Keratinocyte (primary cell): ENCODE results near the gene TMEM208. TPM values are rescaled to one million over a fixed set of nuclear protein-coding genes. Genes with fewer than 3 reads are reported as not detected.

Experiments used
- DNase-seq: peaks from one replicate; pipeline ENCODE4 v3.0.0-alpha.2; 2011; ENCODE audit warnings: low read depth, missing footprints, low spot score
- FAIRE-seq: peaks from 2 replicates; lab custom pipeline; 2011; peaks lifted over from hg19 to GRCh38; lab: Jason Lieb, UNC
- H2AFZ ChIP-seq: 2 replicates; pipeline ENCODE4 v1.6.0; 2012; ENCODE audit warnings: low read length, control low read depth, inconsistent platforms; ENCODE audit not compliant: control insufficient read depth
- H3K27ac ChIP-seq: 2 replicates; pipeline ENCODE4 v1.5.1; 2011; ENCODE audit warnings: low read length; ENCODE audit not compliant: control insufficient read depth, insufficient read depth
- H3K27me3 ChIP-seq: 3 replicates; pipeline ENCODE4 v1.6.0; 2011; ENCODE audit warnings: low read length; ENCODE audit not compliant: control insufficient read depth, insufficient read depth; ENCODE audit errors: extremely low read depth
- H3K36me3 ChIP-seq, 2 experiments: 2 replicates in 1 of 2; 3 replicates in 1 of 2; pipeline ENCODE4 v1.5.1; 2011; ENCODE audit warnings: low read length in 2 of 2, mild to moderate bottlenecking in 1 of 2; ENCODE audit not compliant: control insufficient read depth in 2 of 2, insufficient read depth in 2 of 2; ENCODE audit errors: extremely low read depth in 1 of 2
- H3K4me1 ChIP-seq: 3 replicates; pipeline ENCODE4 v1.5.1; 2011; ENCODE audit warnings: low read length; ENCODE audit not compliant: control insufficient read depth, insufficient read depth; ENCODE audit errors: extremely low read depth
- H3K4me2 ChIP-seq: 3 replicates; pipeline ENCODE4 v1.6.0; 2011; ENCODE audit warnings: low read depth, low read length; ENCODE audit not compliant: control insufficient read depth, insufficient read depth; ENCODE audit errors: extremely low read depth
- H3K4me3 ChIP-seq, 3 experiments: fragments of 200-600 bp in 1 of 3; sonication (generic) in 1 of 3; 2 replicates in 2 of 3; 3 replicates in 1 of 3; pipeline ENCODE4 v1.5.1; 2011 to 2016; ENCODE audit warnings: low read length in 3 of 3, mild to moderate bottlenecking in 3 of 3, control low read depth in 2 of 3, inconsistent platforms in 1 of 3, low read depth in 1 of 3, mixed read lengths in 1 of 3, mixed run types in 1 of 3, moderate library complexity in 1 of 3; ENCODE audit not compliant: control insufficient read depth in 2 of 3, insufficient read depth in 2 of 3; ENCODE audit errors: extremely low read depth in 1 of 3
- H3K79me2 ChIP-seq: 2 replicates; pipeline ENCODE4 v1.6.0; 2012; ENCODE audit warnings: low read length; ENCODE audit not compliant: control insufficient read depth, insufficient read depth
- H3K9ac ChIP-seq: 3 replicates; pipeline ENCODE4 v1.6.0; 2011; ENCODE audit warnings: low read length; ENCODE audit not compliant: control insufficient read depth, insufficient read depth; ENCODE audit errors: extremely low read depth
- H3K9me1 ChIP-seq: 3 replicates; pipeline ENCODE4 v1.6.0; 2011; ENCODE audit warnings: low read length; ENCODE audit not compliant: control insufficient read depth, insufficient read depth; ENCODE audit errors: extremely low read depth
- H3K9me3 ChIP-seq: 2 replicates; pipeline ENCODE4 v1.5.1; 2012; ENCODE audit warnings: low read depth, low read length; ENCODE audit not compliant: control insufficient read depth
- H4K20me1 ChIP-seq: 3 replicates; pipeline ENCODE4 v1.6.0; 2011; ENCODE audit warnings: low read length; ENCODE audit not compliant: control insufficient read depth, insufficient read depth; ENCODE audit errors: extremely low read depth
- EZH2 ChIP-seq: IDR thresholded peaks from one replicate; pipeline ENCODE4 v1.6.1; 2012; ENCODE audit warnings: inconsistent platforms, mild to moderate bottlenecking, low read length, moderate library complexity
- dilution Hi-C: fragments of 300-500 bp; cut with MboI; formaldehyde crosslinking; loops from one replicate; pipeline ENCODE4 v1.7.0; 2020; ENCODE audit warnings: low sequenced_read_pairs; ENCODE audit not compliant: extremely low pct_ligation_motif_present
- polyA plus RNA-seq, 5 experiments: library from polyadenylated mRNA; depleted of rRNA in 3 of 5; stranded (reverse) in 3 of 5; stranded (forward) in 1 of 5; unstranded in 1 of 5; fragments of >200 nt; gene quantifications; 1 replicate in 1 of 5; 2 replicates in 3 of 5; 3 replicates in 1 of 5; pipeline versions ENCODE4 v1.2.1 to v1.2.3, GENCODE V29; 2011 to 2012; ENCODE audit warnings: missing spikeins in 2 of 5, low read depth in 1 of 5, low replicate concordance in 1 of 5
- TF ChIP-seq, protein P1 (sequence below), 3 experiments: IDR thresholded peaks in 1 of 3; conservative IDR thresholded peaks in 1 of 3; optimal IDR thresholded peaks in 1 of 3; 2 replicates in 2 of 3; 3 replicates in 1 of 3; pipeline versions ENCODE3 to v1.5.1; 2011; ENCODE audit warnings: low read length in 3 of 3, mild to moderate bottlenecking in 3 of 3, moderate library complexity in 2 of 3, control low read depth in 1 of 3, inconsistent platforms in 1 of 3; ENCODE audit not compliant: insufficient read depth in 2 of 3; ENCODE audit errors: extremely low read depth in 1 of 3

TMEM208 gene
- polyA plus RNA-seq, 1 donor (not counting 4 experiments of a cell fraction or from before 2014, with no cell fraction given): 44.9 TPM

DNA sequence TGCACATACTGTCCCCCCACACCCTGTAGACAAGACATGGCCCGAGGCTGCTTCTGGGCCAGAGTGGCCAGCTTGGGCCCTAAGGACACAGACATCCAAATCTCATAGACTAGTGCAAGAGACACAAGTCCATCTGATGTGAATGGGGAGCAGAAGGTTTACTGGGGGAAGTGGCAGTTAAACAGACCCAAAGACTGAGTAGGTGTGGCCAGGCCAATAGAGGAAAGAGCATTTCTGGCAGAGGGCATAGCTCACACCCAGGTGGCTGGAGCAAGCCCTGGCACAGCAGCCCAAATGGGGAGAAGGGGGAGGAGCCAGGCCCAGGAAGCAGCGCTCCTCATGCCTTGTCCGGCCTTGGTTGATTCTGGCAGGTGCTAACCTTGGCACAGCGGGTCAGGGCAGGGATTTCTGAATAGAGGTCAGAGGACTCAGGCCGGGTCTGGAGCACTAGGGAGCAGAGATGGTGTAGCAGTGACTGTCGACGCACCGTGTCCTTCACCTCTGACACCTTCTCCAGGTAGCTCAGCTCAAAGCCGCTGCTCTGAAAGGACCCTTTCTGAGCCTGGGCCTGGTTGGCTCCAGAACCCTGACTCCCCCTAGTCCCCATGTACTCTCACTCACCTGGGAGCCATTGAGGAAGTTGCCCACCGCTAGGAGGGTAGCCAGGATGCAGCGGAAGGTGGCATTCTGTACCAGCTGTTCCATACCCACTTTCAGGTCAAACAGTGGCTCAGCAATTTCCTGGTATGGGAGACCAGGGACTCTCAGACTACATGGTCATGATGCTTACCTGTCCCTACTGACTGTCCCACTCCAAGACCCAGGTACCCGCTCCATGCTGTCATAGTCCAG lies 4.1 kb downstream of the TMEM208 start:
- Histone ChIP-seq H3K79me2 (peaks cover 22% of the 10 kb centered on the region), H3K9ac (no peak overlapping the region), H2AFZ (no peak overlapping the region), H3K4me1 (peaks cover 22% of the 10 kb centered on the region), H3K27ac (no peak overlapping the region), H4K20me1 (no peaks in the 10 kb centered on the region), H3K4me3 (no peak overlapping the region), H3K9me3 (no peaks in the 10 kb centered on the region), H3K36me3 (peaks cover 34 to 46% of the 10 kb centered on the region in 2 experiments), H3K9me1 (no peaks in the 10 kb centered on the region), H3K27me3 (no peaks in the 10 kb centered on the region), H3K4me2 (no peak overlapping the region)
- dilution Hi-C loops: no loop called here
- DNase-seq: no peak
- no peak for FAIRE-seq
- no peak for TF ChIP-seq EZH2
- TF ChIP-seq, protein P1, sequence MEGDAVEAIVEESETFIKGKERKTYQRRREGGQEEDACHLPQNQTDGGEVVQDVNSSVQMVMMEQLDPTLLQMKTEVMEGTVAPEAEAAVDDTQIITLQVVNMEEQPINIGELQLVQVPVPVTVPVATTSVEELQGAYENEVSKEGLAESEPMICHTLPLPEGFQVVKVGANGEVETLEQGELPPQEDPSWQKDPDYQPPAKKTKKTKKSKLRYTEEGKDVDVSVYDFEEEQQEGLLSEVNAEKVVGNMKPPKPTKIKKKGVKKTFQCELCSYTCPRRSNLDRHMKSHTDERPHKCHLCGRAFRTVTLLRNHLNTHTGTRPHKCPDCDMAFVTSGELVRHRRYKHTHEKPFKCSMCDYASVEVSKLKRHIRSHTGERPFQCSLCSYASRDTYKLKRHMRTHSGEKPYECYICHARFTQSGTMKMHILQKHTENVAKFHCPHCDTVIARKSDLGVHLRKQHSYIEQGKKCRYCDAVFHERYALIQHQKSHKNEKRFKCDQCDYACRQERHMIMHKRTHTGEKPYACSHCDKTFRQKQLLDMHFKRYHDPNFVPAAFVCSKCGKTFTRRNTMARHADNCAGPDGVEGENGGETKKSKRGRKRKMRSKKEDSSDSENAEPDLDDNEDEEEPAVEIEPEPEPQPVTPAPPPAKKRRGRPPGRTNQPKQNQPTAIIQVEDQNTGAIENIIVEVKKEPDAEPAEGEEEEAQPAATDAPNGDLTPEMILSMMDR (optimal IDR thresholded peaks at IDR 0.05 in 1 of 3, IDR thresholded peaks at IDR 0.05 in 1 of 3, conservative IDR thresholded peaks at IDR 0.05 in 1 of 3; ENCODE audit: extremely low read depth in 1 of 3, insufficient read depth in 2 of 3, low read length in 3 of 3): no peak

DNA sequence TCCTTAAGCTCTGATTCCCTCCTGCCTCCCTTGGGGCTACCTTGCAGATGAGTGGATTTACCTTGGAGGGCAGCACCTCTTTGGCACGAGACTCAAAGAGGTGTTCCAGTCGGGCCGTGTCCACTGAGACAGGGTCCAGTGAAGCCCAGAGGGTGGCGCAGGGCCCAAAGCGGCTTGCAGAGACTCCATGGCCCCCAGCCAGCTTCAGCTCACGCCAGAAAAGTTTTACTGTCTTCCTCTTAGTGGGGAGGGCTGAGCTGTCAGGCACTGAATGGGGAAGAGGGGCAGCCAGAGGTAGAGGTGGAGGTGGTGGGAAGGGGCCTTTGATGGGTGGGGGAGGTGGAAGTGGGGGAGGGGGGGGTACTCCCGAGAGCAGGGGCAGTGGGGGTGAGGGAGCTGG lies 6.7 kb downstream of the TMEM208 start:
- DNase-seq: no peak
- H3K4me2 ChIP-seq: no peak overlapping the region
- peaks cover 5% of the 10 kb centered on the region for H3K79me2 ChIP-seq
- no peaks in the 10 kb centered on the region for H3K9me1 ChIP-seq
- H4K20me1 ChIP-seq: no peaks in the 10 kb centered on the region
- H3K27me3 ChIP-seq: no peaks in the 10 kb centered on the region
- H2AFZ ChIP-seq: no peak overlapping the region
- no peak overlapping the region for H3K9ac ChIP-seq
- no peaks in the 10 kb centered on the region for H3K9me3 ChIP-seq
- TF ChIP-seq, protein P1 (optimal IDR thresholded peaks at IDR 0.05 in 1 of 3, IDR thresholded peaks at IDR 0.05 in 1 of 3, conservative IDR thresholded peaks at IDR 0.05 in 1 of 3; ENCODE audit: extremely low read depth in 1 of 3, insufficient read depth in 2 of 3, low read length in 3 of 3): no peak
- no peak for TF ChIP-seq EZH2
- H3K4me1 ChIP-seq: peaks cover 11% of the 10 kb centered on the region
- dilution Hi-C loops: no loop called here
- H3K27ac ChIP-seq: no peak overlapping the region
- H3K4me3 ChIP-seq: no peak overlapping the region
- peaks cover 36 to 52% of the 10 kb centered on the region in 2 experiments for H3K36me3 ChIP-seq
- FAIRE-seq: no peak
